Testis (tissue), 2 donors: ENCODE data around the gene PPP2R2C.

Experiments
- CTCF ChIP-seq, 3 experiments: fragments of 450-650 bp in 2 of 3; fragments of 200-600 bp in 1 of 3; sonication (generic) in 1 of 3; IDR thresholded peaks; one replicate each; pipeline ENCODE4 v1.5.1; 2016 to 2019; ENCODE audit warnings: antibody characterized with exemption in 3 of 3, mild to moderate bottlenecking in 2 of 3, moderate library complexity in 1 of 3
- POLR2A ChIP-seq: fragments of 450-650 bp; IDR thresholded peaks from one replicate; pipeline ENCODE4 v1.6.1; 2017; ENCODE audit warnings: antibody characterized with exemption, mild to moderate bottlenecking, moderate library complexity

GRCh38 chr4:6506616-6507140 lies 34.3 kb upstream of the PPP2R2C start:
- TF ChIP-seq CTCF (IDR thresholded peaks at IDR 0.05): no peak
- no peak for TF ChIP-seq POLR2A
